Measurements from ENCODE around the gene CRB1.
"Not testable (repeated sequence)": the region's sequence is repeated elsewhere in the genome, so short reads cannot be mapped to it uniquely, and the experiment has no call there.

Gene CRB1

DNA sequence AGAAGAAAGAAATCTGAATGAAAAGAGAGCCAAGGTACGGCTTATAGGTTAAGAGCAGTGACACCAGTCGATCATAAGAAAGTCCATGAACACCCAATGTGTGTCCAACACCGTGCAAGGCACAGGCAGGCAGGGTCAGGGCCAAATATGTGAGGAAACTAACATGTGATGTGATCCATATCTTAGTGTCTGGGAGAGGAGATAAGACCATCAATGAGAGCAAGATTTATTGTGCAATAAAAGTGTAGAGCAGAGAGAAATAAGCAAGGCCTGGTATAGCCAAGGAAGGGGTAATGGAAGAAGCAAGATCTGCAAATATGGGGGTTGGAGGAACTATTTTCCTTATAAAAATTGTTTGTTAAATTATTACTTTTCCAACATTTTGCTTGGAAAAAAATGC, 198.8 kb downstream of the CRB1 start:
- DNase-seq: no peak

GRCh38 chr1:197467881-197468280, 199.8 kb downstream of the CRB1 start:
- DNase-seq: no peak

GRCh38 chr1:197468543-197469175, 200.6 kb downstream of the CRB1 start:
- no peak for DNase-seq

- DNase-seq: no peak
Observed at GRCh38 chr1:197469620-197470210, 201.7 kb downstream of the CRB1 start.

DNA sequence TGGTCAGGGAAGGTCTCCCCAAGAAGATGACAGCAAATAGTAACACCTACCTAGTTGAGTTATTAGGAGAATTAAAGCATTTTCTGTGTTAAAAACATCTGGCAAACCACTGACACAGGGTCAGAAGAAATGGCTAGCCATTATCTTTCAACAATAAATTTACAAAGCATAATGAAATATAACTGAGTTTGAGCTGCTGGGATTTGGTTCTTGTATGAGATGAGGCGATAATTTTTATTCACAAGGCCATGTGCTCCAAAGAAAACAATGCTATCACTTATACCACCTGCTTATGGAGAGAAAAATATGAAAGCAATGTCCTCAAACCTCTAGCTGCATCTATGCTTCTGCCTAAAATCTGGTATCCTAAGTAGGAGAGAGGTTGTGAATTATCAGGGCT, 202.3 kb downstream of the CRB1 start:
- no peak for DNase-seq

- DNase-seq: no peak
Observed at GRCh38 chr1:197471248-197471985, 203.4 kb downstream of the CRB1 start.

DNA sequence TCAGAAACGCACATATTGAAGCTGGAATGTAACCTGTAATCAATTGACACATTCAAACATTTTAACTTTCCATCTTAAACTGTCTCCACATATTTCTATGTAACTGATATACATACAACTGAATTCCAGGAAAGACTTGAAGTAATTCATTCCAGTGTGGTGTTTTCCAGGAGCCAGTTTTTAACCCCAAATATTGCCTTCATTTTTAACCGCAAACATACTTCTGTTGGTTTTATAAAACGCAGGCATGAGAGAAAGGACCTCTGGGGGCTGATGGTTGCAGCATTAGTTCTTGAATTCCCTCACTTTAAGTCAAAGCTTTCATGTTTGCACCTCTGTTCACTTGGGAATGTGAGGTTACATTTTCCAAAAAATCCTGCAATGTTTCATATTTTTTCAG, 204.1 kb downstream of the CRB1 start:
- no peak for DNase-seq

GRCh38 chr1:197480446-197480845, 212.4 kb downstream of the CRB1 start:
- DNase-seq: no peak

DNA sequence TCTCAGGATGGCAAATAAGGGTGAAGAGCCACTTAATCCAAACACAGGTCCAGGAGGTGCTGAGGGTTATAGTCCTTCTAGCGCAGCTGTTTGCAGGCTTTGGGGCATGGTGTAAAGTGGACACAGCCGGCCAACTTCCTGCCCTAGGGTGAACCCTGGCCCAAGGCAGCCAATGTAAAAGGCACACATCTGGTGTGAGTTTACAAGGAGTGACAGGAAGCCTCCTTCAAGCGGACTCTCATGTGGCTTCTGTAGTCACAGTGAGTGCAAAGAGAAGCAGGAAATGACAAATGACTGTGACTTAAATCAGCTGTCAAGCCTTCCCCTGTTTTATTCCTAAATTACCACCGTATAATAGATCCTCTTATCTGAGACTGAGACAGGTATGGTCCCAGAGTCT, 213.0 kb downstream of the CRB1 start:
- DNase-seq: peak; percentile 25

DNA sequence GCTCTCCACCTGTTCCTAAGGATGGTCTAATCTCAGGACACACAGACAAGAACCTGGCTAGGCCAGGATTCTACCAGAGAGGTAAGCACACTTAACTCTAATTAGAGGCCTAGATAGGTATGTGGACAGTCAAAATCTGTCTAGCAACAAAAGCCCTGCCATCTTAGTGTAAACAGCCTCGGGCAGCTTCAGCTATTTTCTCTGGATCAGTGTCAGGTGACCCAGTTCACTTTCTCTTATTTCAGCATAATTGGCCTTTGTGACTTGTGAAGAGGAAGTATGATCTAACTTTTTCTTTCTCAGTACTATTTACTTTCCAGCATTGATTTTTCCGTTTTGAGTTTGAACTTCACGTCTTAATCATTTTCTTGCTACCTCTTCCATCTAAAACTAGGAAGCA, 217.7 kb downstream of the CRB1 start:
- no peak for DNase-seq

GRCh38 chr1:197486946-197487345, 218.9 kb downstream of the CRB1 start:
- no peak for DNase-seq

- DNase-seq: not testable (repeated sequence)
Observed at GRCh38 chr1:197491505-197491904, 223.5 kb downstream of the CRB1 start.

GRCh38 chr1:197496722-197497121, 228.7 kb downstream of the CRB1 start:
- no peak for DNase-seq

DNA sequence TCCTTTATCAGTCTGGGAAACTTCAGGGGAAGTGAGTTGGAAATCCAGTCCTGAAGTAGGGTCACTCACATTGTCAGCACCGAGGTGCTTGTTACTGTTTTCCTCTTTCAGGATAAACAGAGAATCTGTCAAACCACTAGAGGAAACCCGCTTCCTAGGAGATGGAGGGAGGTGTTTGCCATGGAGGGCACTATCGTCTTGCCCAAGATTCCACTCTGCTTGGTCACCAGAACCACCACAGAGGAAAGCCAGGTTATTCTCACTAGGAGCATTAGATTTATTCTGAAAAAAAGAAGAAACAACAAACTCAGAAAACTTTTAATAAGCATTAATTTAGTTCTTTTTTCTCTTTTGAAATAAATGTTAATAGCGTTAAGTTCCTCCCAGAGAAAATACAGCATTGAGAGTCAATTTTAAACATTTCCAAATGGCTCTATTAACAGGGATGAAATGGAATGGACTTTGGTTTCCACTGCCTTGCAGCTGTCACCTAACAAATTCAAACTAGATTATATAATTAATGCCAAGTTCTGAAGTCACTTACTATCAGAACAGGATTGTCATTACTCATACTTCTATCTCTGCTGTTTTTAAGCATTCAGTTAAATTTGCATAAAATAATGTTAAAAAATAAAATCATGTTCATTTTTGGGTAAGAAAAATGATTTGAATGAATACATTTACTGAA, 242.8 kb downstream of the CRB1 start:
- DNase-seq: no peak

DNA sequence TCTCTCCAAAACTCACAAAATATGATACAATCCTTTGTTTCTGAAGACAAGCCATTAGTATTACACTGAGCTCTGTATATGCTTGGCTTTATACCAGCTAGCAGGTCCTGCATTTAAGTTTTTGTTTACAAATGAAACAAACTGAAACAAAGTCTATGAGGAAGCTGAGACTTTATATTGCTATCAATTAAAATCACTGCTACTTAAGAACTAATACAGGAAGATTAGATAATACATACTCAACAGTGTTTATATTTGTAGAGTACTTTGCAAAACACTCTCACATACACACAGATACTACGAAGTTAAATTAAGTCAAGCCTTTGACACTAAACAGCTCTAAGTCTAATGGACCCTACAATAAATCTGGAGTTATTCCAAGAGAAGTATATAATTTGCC, 247.4 kb downstream of the CRB1 start:
- no peak for DNase-seq

- DNase-seq: no peak
Observed at GRCh38 chr1:197519741-197520334, 251.8 kb downstream of the CRB1 start.

- DNase-seq: no peak
Observed at GRCh38 chr1:197521118-197521739, 253.2 kb downstream of the CRB1 start.

DNA sequence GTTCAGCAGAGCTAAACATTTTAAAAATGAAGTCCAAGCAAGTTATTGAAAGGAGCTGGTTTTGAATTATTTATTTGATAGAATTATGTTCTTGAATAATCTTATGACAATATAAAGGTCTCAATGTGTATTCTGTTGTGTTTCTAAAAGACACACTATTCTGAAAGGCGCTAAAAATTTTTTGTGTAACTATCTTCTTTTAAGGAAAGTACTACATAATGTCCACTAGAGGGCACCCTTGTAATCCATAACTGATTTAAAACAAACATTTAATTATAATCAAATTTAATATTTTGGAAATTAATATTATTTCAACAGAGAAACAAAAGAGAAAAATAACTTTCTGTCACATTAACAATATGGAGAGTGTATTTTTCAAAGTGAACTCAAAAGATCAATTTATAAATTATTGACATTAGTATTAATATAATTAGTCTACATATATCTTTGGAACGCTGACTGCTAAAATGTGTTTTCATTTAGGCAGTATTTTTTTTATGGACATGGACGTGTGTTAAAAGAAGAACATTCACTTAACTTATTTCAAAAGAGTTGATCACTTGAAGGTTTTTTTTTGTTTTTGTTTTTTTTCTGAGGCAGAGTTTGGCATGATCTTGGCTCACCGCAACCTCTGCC, 258.8 kb downstream of the CRB1 start:
- DNase-seq: no peak

All from CD4-positive, alpha-beta T cell treated with Interleukin-17A for 4 hours (primary cell).